Measurements from ENCODE around the gene ELL3. TPM values are rescaled to one million over a fixed set of nuclear protein-coding genes. Genes with fewer than 3 reads are reported as not detected.

The ELL3 gene
- polyA plus RNA-seq, 1 donor (not counting 4 experiments of a cell fraction or from before 2014, with no cell fraction given): 17.9 TPM

DNA sequence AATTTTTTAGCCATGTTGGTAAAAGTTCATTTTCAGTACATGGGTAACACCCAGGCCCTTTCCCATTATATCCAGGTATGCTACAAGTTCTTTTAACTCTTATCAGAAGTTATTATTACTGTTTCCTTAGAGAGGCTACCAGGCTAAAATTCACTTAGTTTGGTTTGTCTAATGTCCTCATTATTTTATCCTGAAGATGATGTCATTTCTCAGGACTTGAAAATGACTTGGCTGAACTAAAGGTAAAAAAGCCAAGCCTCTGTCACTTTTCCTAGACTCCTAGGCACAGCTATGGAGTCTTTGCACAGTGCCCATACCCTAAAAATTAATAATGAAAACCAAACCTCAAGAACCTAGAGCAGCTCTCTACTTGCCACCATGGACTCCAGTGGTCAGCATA, 4.1 kb downstream of the ELL3 start:
- peaks cover 23 to 43% of the 10 kb centered on the region in 2 experiments for H3K36me3 ChIP-seq (ENCODE audit: control insufficient read depth in 2 of 2, extremely low read depth in 1 of 2, insufficient read depth in 2 of 2, low read length in 2 of 2)

DNA sequence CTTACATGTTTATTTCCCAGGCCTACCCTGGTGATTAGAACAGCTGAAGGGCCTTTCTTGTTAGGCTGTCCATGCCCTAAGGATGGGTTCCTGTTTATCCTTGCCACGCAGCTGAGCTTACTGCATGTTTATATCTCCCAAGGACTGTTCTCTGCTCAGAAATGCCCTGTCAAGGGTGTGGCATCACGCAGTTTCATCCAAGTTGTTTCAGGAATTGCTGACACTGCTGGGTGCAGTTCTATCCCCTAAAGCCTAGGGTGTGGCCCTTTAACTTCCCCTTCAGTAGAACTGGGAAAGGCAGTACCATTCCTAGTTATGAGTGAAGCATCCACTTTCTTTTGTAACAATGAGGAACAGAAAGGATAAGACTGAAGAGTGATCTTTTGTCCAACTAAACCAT, 5.0 kb downstream of the ELL3 start:
- no peak overlapping the region for H3K4me2 ChIP-seq (ENCODE audit: control insufficient read depth, extremely low read depth, insufficient read depth, low read depth, low read length)
- FAIRE-seq (no peak), DNase-seq (ENCODE audit: low read depth, low spot score) (no peak)
- H3K79me2 ChIP-seq (ENCODE audit: control insufficient read depth, insufficient read depth, low read length): no peaks in the 10 kb centered on the region
- H3K4me1 ChIP-seq (ENCODE audit: control insufficient read depth, extremely low read depth, insufficient read depth, low read length): peaks cover 16% of the 10 kb centered on the region
- H3K36me3 ChIP-seq (ENCODE audit: control insufficient read depth in 2 of 2, extremely low read depth in 1 of 2, insufficient read depth in 2 of 2, low read length in 2 of 2): peaks cover 25 to 45% of the 10 kb centered on the region in 2 experiments
- H3K9ac ChIP-seq (ENCODE audit: control insufficient read depth, extremely low read depth, insufficient read depth, low read length): no peak overlapping the region
- TF ChIP-seq CTCF (optimal IDR thresholded peaks at IDR 0.05 in 1 of 3, IDR thresholded peaks at IDR 0.05 in 1 of 3, conservative IDR thresholded peaks at IDR 0.05 in 1 of 3; ENCODE audit: extremely low read depth in 1 of 3, insufficient read depth in 2 of 3, low read length in 3 of 3) (no peak), EZH2 (IDR thresholded peaks at IDR 0.05; ENCODE audit: low read length) (no peak)
- no peaks in the 10 kb centered on the region for H3K9me3 ChIP-seq (ENCODE audit: control insufficient read depth, low read depth, low read length)
- H3K4me3 ChIP-seq (ENCODE audit: control insufficient read depth in 2 of 3, extremely low read depth in 1 of 3, insufficient read depth in 2 of 3, low read depth in 1 of 3, low read length in 3 of 3): no peak overlapping the region
- no peak overlapping the region for H2AFZ ChIP-seq (ENCODE audit: control insufficient read depth, low read length)
- H3K27ac ChIP-seq (ENCODE audit: control insufficient read depth, insufficient read depth, low read length): no peak overlapping the region
- no peaks in the 10 kb centered on the region for H3K9me1 ChIP-seq (ENCODE audit: control insufficient read depth, extremely low read depth, insufficient read depth, low read length)
- no peaks in the 10 kb centered on the region for H4K20me1 ChIP-seq (ENCODE audit: control insufficient read depth, extremely low read depth, insufficient read depth, low read length)
- H3K27me3 ChIP-seq (ENCODE audit: control insufficient read depth, extremely low read depth, insufficient read depth, low read length): no peaks in the 10 kb centered on the region
- dilution Hi-C loops (cut with MboI; ENCODE audit: extremely low pct_ligation_motif_present, low sequenced_read_pairs): no loop called here

More for the DNA sequence above, 4.1 kb downstream of the ELL3 start:
- DNase-seq (ENCODE audit: low read depth, low spot score) (no peak), FAIRE-seq (no peak)
- TF ChIP-seq CTCF (optimal IDR thresholded peaks at IDR 0.05 in 1 of 3, IDR thresholded peaks at IDR 0.05 in 1 of 3, conservative IDR thresholded peaks at IDR 0.05 in 1 of 3; ENCODE audit: extremely low read depth in 1 of 3, insufficient read depth in 2 of 3, low read length in 3 of 3): no peak
- no peaks in the 10 kb centered on the region for H3K79me2 ChIP-seq (ENCODE audit: control insufficient read depth, insufficient read depth, low read length)
- H2AFZ ChIP-seq (ENCODE audit: control insufficient read depth, low read length): no peak overlapping the region
- H3K4me3 ChIP-seq (ENCODE audit: control insufficient read depth in 2 of 3, extremely low read depth in 1 of 3, insufficient read depth in 2 of 3, low read depth in 1 of 3, low read length in 3 of 3): no peak overlapping the region
- no peaks in the 10 kb centered on the region for H3K9me1 ChIP-seq (ENCODE audit: control insufficient read depth, extremely low read depth, insufficient read depth, low read length)
- dilution Hi-C loops (cut with MboI; ENCODE audit: extremely low pct_ligation_motif_present, low sequenced_read_pairs): no loop called here
- H3K27ac ChIP-seq (ENCODE audit: control insufficient read depth, insufficient read depth, low read length): no peak overlapping the region
- no peaks in the 10 kb centered on the region for H4K20me1 ChIP-seq (ENCODE audit: control insufficient read depth, extremely low read depth, insufficient read depth, low read length)
- H3K4me2 ChIP-seq (ENCODE audit: control insufficient read depth, extremely low read depth, insufficient read depth, low read depth, low read length): no peak overlapping the region
- H3K9me3 ChIP-seq (ENCODE audit: control insufficient read depth, low read depth, low read length): no peaks in the 10 kb centered on the region
- no peaks in the 10 kb centered on the region for H3K27me3 ChIP-seq (ENCODE audit: control insufficient read depth, extremely low read depth, insufficient read depth, low read length)
- H3K4me1 ChIP-seq (ENCODE audit: control insufficient read depth, extremely low read depth, insufficient read depth, low read length): peaks cover 18% of the 10 kb centered on the region
- no peak overlapping the region for H3K9ac ChIP-seq (ENCODE audit: control insufficient read depth, extremely low read depth, insufficient read depth, low read length)
